ENCODE results near the gene VOPP1. TPM values are rescaled to one million over a fixed set of nuclear protein-coding genes. Genes with fewer than 3 reads are reported as not detected.

The VOPP1 gene
- total and polyA plus RNA-seq, 2 donors (not counting 3 experiments of a cell fraction or from before 2014, with no cell fraction given) = 85.6 to 154 TPM

GRCh38 chr7:55501611-55502010, 70.7 kb downstream of the VOPP1 start:
- Histone ChIP-seq H3K9me3 (replicated peaks; ENCODE audit: control insufficient read depth, insufficient read depth, low read length) (no peaks in the 10 kb centered on the region), H3K4me3 (replicated peaks in 1 of 3; ENCODE audit: insufficient read depth in 1 of 3, low read depth in 1 of 3, low read length in 3 of 3) (no peak overlapping the region), H4K20me1 (replicated peaks; ENCODE audit: control insufficient read depth, extremely low read depth, insufficient read depth, low read length) (peaks cover 2% of the 10 kb centered on the region), H3K27ac (ENCODE audit: insufficient read depth, low read depth, low read length) (no peak overlapping the region), H3K4me2 (ENCODE audit: insufficient read depth, low read length) (no peak overlapping the region), H3K9me1 (replicated peaks; ENCODE audit: control insufficient read depth, extremely low read depth, insufficient read depth, low read length) (no peaks in the 10 kb centered on the region), H3K36me3 (ENCODE audit: control insufficient read depth in 2 of 2, extremely low read depth in 1 of 2, insufficient read depth in 2 of 2, low read length in 2 of 2) (peaks cover 7 to 23% of the 10 kb centered on the region in 2 experiments), H3K27me3 (ENCODE audit: control insufficient read depth in 2 of 2, insufficient read depth in 2 of 2, low read length in 2 of 2) (no peaks in the 10 kb centered on the region), H3K9ac (replicated peaks; ENCODE audit: extremely low read depth, insufficient read depth, low read length) (no peak overlapping the region), H3K4me1 (ENCODE audit: control insufficient read depth, extremely low read depth, insufficient read depth, low read length) (peaks cover 3% of the 10 kb centered on the region), H3K79me2 (ENCODE audit: control insufficient read depth, insufficient read depth, low read length) (peaks cover 63% of the 10 kb centered on the region), H2AFZ (ENCODE audit: low read depth, low read length) (no peak overlapping the region)
- DNase-seq (ENCODE audit: low read depth, low spot score) (no peak), FAIRE-seq (no peak)
- CTCF ChIA-PET = interaction anchor here (0.9 to 1.3 kb wide), 3 partner anchors 10 to 45 kb away, joined by 3 to 4 read pairs (median 3); no protein-coding TSS in a partner anchor
- dilution Hi-C loops (cut with MboI; ENCODE audit: extremely low pct_ligation_motif_present, low sequenced_read_pairs) = no loop called here
- intact Hi-C loops (cut with micrococcal nuclease) = no loop called here
- BruUV-seq (replicated peaks) = no TSS peak
- TF ChIP-seq CTCF (IDR thresholded peaks at IDR 0.05; ENCODE audit: extremely low read depth in 1 of 2, insufficient read depth in 1 of 2, low read depth in 1 of 2, low read length in 2 of 2) (no peak), JUN (IDR thresholded peaks at IDR 0.05; ENCODE audit: borderline replicate concordance, insufficient read depth, insufficient read length, low read depth) (no peak), POLR2A (IDR thresholded peaks at IDR 0.05; ENCODE audit: low read depth, low read length) (no peak), POLR2AphosphoS5 (IDR thresholded peaks at IDR 0.05; ENCODE audit: insufficient read depth, low read depth, low read length) (no peak), MAX (IDR thresholded peaks at IDR 0.05; ENCODE audit: insufficient read depth, insufficient read length) (no peak), MYC (IDR thresholded peaks at IDR 0.05; ENCODE audit: low read depth, low read length) (no peak), EZH2 (IDR thresholded peaks at IDR 0.05; ENCODE audit: borderline replicate concordance, low read depth, low read length, severe bottlenecking) (no peak)
- POLR2A ChIA-PET = no interaction called here
